ENCODE results near the gene CAMKMT. TPM values are rescaled to one million over a fixed set of nuclear protein-coding genes. Genes with fewer than 3 reads are reported as not detected.

CAMKMT gene
- total and polyA plus RNA-seq, 9 of the 15 experiments (the other 6 are each of a cell fraction or from before 2014, with no cell fraction given) = 1.6 to 15.3 (median 7.4) TPM

GRCh38 chr2:44674473-44675284 lies 312.9 kb downstream of the CAMKMT start:
- Histone ChIP-seq H3K36me3 (ENCODE audit: control insufficient read depth, insufficient read depth, low read length) (no peaks in the 10 kb centered on the region), H3K4me3 (no peak overlapping the region), H3K4me1 (replicated peaks in 1 of 2; ENCODE audit: control insufficient read depth in 2 of 2, insufficient read depth in 2 of 2, low read length in 2 of 2) (no peaks in the 10 kb centered on the region), H3K9ac (ENCODE audit: insufficient read depth in 1 of 2, low read depth in 2 of 2, low read length in 2 of 2) (no peak overlapping the region), H3K27me3 (ENCODE audit: control insufficient read depth in 2 of 2, insufficient read depth in 2 of 2, low read length in 2 of 2) (peaks cover 0 to 4% of the 10 kb centered on the region in 2 experiments; a peak in 2 of 5 replicates), H3K4me2 (ENCODE audit: insufficient read depth, low read length) (no peak overlapping the region), H3K79me2 (ENCODE audit: control insufficient read depth, insufficient read depth, low read length) (no peaks in the 10 kb centered on the region), H3K27ac (ENCODE audit: extremely low read depth, low read depth, low read length) (no peak overlapping the region), H2AFZ (ENCODE audit: low read depth, low read length) (no peak overlapping the region), H3K9me1 (ENCODE audit: control insufficient read depth, insufficient read depth, low read length) (no peaks in the 10 kb centered on the region), H4K20me1 (replicated peaks; ENCODE audit: control insufficient read depth, insufficient read depth, low read length) (no peaks in the 10 kb centered on the region), H3K9me3 (replicated peaks; ENCODE audit: control insufficient read depth, insufficient read depth, low read depth, low read length) (no peaks in the 10 kb centered on the region)
- ChIA-PET POLR2A (interaction anchor here (1.0 kb wide), 1 partner anchor 12 kb away, joined by 4 read pairs; no protein-coding TSS in a partner anchor), CTCF (ENCODE audit: low intra/inter-chr PET ratio) (no interaction called here)
- whole genome bisulfite sequencing (ENCODE audit: insufficient coverage, low coverage, missing lambda C conversion rate) = 0% methylated on average over 4 of the region's 4 CpGs
- in situ Hi-C loops (cut with MboI) = no loop called here
- FAIRE-seq = no peak
- no peak for ATAC-seq
- TF ChIP-seq ILK (tag; IDR thresholded peaks at IDR 0.05; ENCODE audit: borderline replicate concordance, low read depth) (no peak), OTX1 (CRISPR knock-in tag; IDR thresholded peaks at IDR 0.05) (no peak), MEIS2 (IDR thresholded peaks at IDR 0.05; ENCODE audit: partially characterized antibody) (no peak), E2F8 (IDR thresholded peaks at IDR 0.05; ENCODE audit: low read depth, partially characterized antibody) (no peak), POLR2G (IDR thresholded peaks at IDR 0.05; ENCODE audit: low read depth, low read length) (no peak), PCBP1 (IDR thresholded peaks at IDR 0.05; ENCODE audit: low read depth, low read length, poor library complexity, severe bottlenecking) (no peak)
- intact Hi-C loops (cut with micrococcal nuclease) = no loop called here
- BruUV-seq (replicated peaks) = no TSS peak
- DNase-seq (ENCODE audit: extremely low read depth in 1 of 4, low spot score in 3 of 4) = no peak
